RWPE2 (cell line): Measurements from ENCODE around the gene RASL10A.

Source experiments
- ATAC-seq: fragments of 200-7000 bp; cut with Tn5 transposase; 3 replicates; pipeline ENCODE4 v1.9.1; 2021; ENCODE audit warnings: low read depth
- DNase-seq: peaks from one replicate; pipeline ENCODE4 v3.0.0-alpha.2; 2020; ENCODE audit warnings: low spot score
- H3K27ac ChIP-seq: fragments of 450-650 bp; 2 replicates; pipeline ENCODE4 v1.5.1; 2017; ENCODE audit warnings: mild to moderate bottlenecking; ENCODE audit not compliant: poor library complexity, severe bottlenecking
- H3K27me3 ChIP-seq: fragments of 250-450 bp; sonication (Bioruptor Pico); 2 replicates; pipeline ENCODE4 v1.5.1; 2021; ENCODE audit warnings: mild to moderate bottlenecking, moderate library complexity; ENCODE audit not compliant: insufficient read depth, poor library complexity, severe bottlenecking
- H3K36me3 ChIP-seq: fragments of 250-450 bp; sonication (Bioruptor Pico); 2 replicates; pipeline ENCODE4 v1.5.1; 2020; ENCODE audit warnings: low read depth, mild to moderate bottlenecking, moderate library complexity
- H3K4me1 ChIP-seq: fragments of 250-450 bp; sonication (Bioruptor Pico); 2 replicates; pipeline ENCODE4 v1.5.1; 2021; ENCODE audit warnings: mild to moderate bottlenecking, moderate library complexity; ENCODE audit not compliant: insufficient read depth, poor library complexity, severe bottlenecking
- H3K4me3 ChIP-seq: fragments of 250-450 bp; sonication (Bioruptor Pico); 2 replicates; pipeline ENCODE4 v1.5.1; 2021; ENCODE audit warnings: mild to moderate bottlenecking, moderate library complexity; ENCODE audit not compliant: severe bottlenecking
- H3K9me3 ChIP-seq: fragments of 250-450 bp; sonication (Bioruptor Pico); 2 replicates; pipeline ENCODE4 v1.5.1; 2021; ENCODE audit warnings: mild to moderate bottlenecking, moderate library complexity; ENCODE audit not compliant: severe bottlenecking
- CTCF ChIP-seq: fragments of 450-650 bp; IDR thresholded peaks from one replicate; pipeline ENCODE4 v1.5.1; 2017; ENCODE audit warnings: mild to moderate bottlenecking, moderate library complexity; ENCODE audit not compliant: poor library complexity, severe bottlenecking

Gene RASL10A

GRCh38 chr22:29352778-29353177, 37.3 kb upstream of the RASL10A start:
- Histone ChIP-seq H3K36me3 (peaks cover 53% of the 10 kb centered on the region), H3K9me3 (no peaks in the 10 kb centered on the region), H3K27me3 (no peaks in the 10 kb centered on the region), H3K27ac (no peak overlapping the region), H3K4me1 (peaks cover 5% of the 10 kb centered on the region), H3K4me3 (no peak overlapping the region)
- no peak for TF ChIP-seq CTCF
- DNase-seq (no peak), ATAC-seq (no peak)

GRCh38 chr22:29351891-29352290, 36.4 kb upstream of the RASL10A start:
- ATAC-seq (no peak), DNase-seq (no peak)
- H3K27me3 ChIP-seq = no peaks in the 10 kb centered on the region
- no peaks in the 10 kb centered on the region for H3K9me3 ChIP-seq
- H3K4me1 ChIP-seq = peaks cover 5% of the 10 kb centered on the region
- peaks cover 62% of the 10 kb centered on the region for H3K36me3 ChIP-seq
- TF ChIP-seq CTCF = no peak
- H3K4me3 ChIP-seq = no peak overlapping the region
- no peak overlapping the region for H3K27ac ChIP-seq

GRCh38 chr22:29351042-29351441, 35.5 kb upstream of the RASL10A start:
- H3K27ac ChIP-seq = no peak overlapping the region
- peaks cover 5% of the 10 kb centered on the region for H3K4me1 ChIP-seq
- H3K4me3 ChIP-seq = no peak overlapping the region
- H3K9me3 ChIP-seq = no peaks in the 10 kb centered on the region
- DNase-seq (no peak), ATAC-seq (no peak)
- peaks cover 64% of the 10 kb centered on the region for H3K36me3 ChIP-seq
- no peaks in the 10 kb centered on the region for H3K27me3 ChIP-seq
- TF ChIP-seq CTCF = no peak

GRCh38 chr22:29348956-29349355, 33.5 kb upstream of the RASL10A start:
- DNase-seq (peak; percentile 87), ATAC-seq (peak; percentile 93)
- no peaks in the 10 kb centered on the region for H3K27me3 ChIP-seq
- H3K9me3 ChIP-seq = no peaks in the 10 kb centered on the region
- H3K4me1 ChIP-seq = peaks cover 13% of the 10 kb centered on the region
- peak overlapping the region; percentile 24 for H3K27ac ChIP-seq
- peaks cover 53% of the 10 kb centered on the region for H3K36me3 ChIP-seq
- H3K4me3 ChIP-seq = no peak overlapping the region
- no peak for TF ChIP-seq CTCF

GRCh38 chr22:29348041-29348440, 32.5 kb upstream of the RASL10A start:
- Histone ChIP-seq H3K9me3 (no peaks in the 10 kb centered on the region), H3K4me3 (no peak overlapping the region), H3K4me1 (peaks cover 23% of the 10 kb centered on the region), H3K27ac (no peak overlapping the region), H3K36me3 (peaks cover 48% of the 10 kb centered on the region), H3K27me3 (no peaks in the 10 kb centered on the region)
- ATAC-seq (no peak), DNase-seq (no peak)
- no peak for TF ChIP-seq CTCF
